Stimulated activated naive CD8-positive, alpha-beta T cell treated with anti-CD3 and anti-CD28 coated beads, Interleukin-15, Interleukin-2, amounts not matched to agents 100 U/mL and 50 U/mL, for 24 hours (primary cell): ENCODE results near the gene SENP1.

Experiments
- ATAC-seq: fragments of 150-1000 bp; cut with Tn5 transposase; one replicate; pipeline ENCODE4 v1.10.0; 2021
- DNase-seq: peaks from one replicate; pipeline ENCODE4 v3.0.0; 2021

Gene SENP1

DNA sequence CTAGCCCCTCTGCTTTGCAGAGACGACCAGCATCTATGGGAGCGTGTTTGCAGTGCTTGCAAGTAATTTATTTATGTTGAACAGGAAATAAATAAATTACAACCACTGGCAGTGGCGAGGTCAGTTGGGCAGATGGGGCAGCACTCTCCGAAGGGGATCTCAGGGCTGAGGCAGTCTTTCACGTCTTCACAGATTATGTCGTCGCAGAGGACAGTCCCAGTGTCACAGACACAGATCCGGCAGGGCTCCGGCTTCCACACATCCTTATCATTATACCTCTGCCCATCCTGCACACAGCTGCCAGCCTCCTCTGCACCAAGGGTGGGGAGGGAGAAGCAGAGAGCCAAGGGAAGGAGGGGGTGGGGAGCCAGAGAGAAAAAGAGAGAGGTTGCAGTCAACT lies 106.1 kb downstream of the SENP1 start:
- DNase-seq (no peak), ATAC-seq (no peak)

DNA sequence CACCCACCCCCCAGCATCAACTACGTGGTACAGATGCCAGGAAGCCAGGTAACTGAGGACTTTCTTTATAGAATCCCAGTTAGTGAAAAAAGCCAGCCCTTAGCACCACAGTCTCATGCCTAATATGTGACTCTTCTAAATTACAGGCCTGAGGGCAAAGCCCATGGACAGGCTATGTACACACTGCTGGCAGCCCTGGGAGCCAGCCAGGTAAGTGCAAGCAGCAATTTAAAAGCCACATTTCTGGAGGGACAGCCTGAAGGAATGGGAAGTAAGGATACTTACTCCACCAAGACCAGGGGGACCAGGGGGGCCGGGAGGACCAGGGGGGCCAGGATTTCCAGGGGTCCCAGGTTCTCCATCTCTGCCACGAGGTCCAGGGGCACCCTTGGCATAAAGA lies 108.6 kb downstream of the SENP1 start:
- ATAC-seq (no peak), DNase-seq (no peak)

DNA sequence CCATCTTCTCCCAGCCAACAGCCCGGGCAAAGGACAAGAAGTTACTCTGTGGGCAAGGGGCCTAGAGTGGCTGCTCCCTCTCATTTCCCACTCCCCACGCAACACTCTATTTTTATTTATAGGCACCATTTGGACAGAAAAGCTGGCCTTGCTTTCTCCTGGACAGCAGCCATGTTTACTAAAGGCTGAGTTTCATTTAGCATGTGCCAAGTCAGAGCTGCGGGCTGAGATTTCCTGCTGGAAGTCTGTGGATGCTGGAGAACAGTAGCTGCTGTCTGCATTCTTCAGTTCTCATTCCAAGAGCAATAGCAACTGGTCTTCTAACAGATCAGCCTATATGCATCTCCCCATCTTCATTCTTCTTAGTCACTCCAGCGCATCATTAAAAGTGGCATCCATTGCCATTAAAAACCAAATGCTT lies 109.9 kb downstream of the SENP1 start:
- DNase-seq (no peak), ATAC-seq (no peak)

GRCh38 chr12:47993491-47993890 lies 112.4 kb downstream of the SENP1 start:
- no peak for DNase-seq
- ATAC-seq, result no peak
